Sigmoid colon (tissue), 7 donors: ENCODE measurements around the gene ACTN1. TPM values are rescaled to one million over a fixed set of nuclear protein-coding genes. Genes with fewer than 3 reads are reported as not detected.

Source experiments
- DNase-seq: peaks from one replicate; pipeline ENCODE4 v3.0.0-alpha.2; 2019
- H3K27ac ChIP-seq, 4 donors: fragments of 200-600 bp; sonication (generic); one replicate each; pipeline ENCODE4 v1.5.1; 2016 to 2019; ENCODE audit warnings: mild to moderate bottlenecking in 1 of 4
- H3K27me3 ChIP-seq, 3 donors: fragments of 200-600 bp; sonication (generic); one replicate each; pipeline ENCODE4 v1.5.1; 2019; ENCODE audit warnings: mild to moderate bottlenecking in 1 of 3
- H3K36me3 ChIP-seq, 4 donors: fragments of 200-600 bp; sonication (generic); one replicate each; pipeline ENCODE4 v1.5.1; 2016 to 2019
- H3K4me1 ChIP-seq, 4 donors: fragments of 200-600 bp; sonication (generic); one replicate each; pipeline ENCODE4 v1.5.1; 2017 to 2019
- H3K4me3 ChIP-seq, 4 donors: fragments of 200-600 bp; sonication (generic); one replicate each; pipeline ENCODE4 v1.5.1; 2017 to 2019; ENCODE audit warnings: mild to moderate bottlenecking in 2 of 4, moderate library complexity in 1 of 4
- H3K9me3 ChIP-seq, 4 donors: fragments of 200-600 bp in 3 of 4; sonication (generic) in 3 of 4; one replicate each; pipeline versions ENCODE4 v1.5.1 to v1.6.1; 2013 to 2019
- CTCF ChIP-seq, 4 experiments: fragments of 450-650 bp in 3 of 4; fragments of 200-600 bp in 1 of 4; IDR thresholded peaks; one replicate each; pipeline ENCODE4 v1.5.1; 2016 to 2019; ENCODE audit warnings: antibody characterized with exemption in 4 of 4, mild to moderate bottlenecking in 3 of 4, moderate library complexity in 2 of 4
- EP300 ChIP-seq, 4 donors: sonication (generic); formaldehyde crosslinking; IDR thresholded peaks; one replicate each; pipeline ENCODE4 v1.6.1; 2017; ENCODE audit warnings: antibody characterized with exemption in 4 of 4
- POLR2A ChIP-seq, 2 donors: fragments of 450-650 bp; IDR thresholded peaks; one replicate each; pipeline ENCODE4 v1.6.1; 2016; ENCODE audit warnings: antibody characterized with exemption in 2 of 2, mild to moderate bottlenecking in 2 of 2, moderate library complexity in 2 of 2
- POLR2AphosphoS5 ChIP-seq, 4 donors: sonication (generic); formaldehyde crosslinking; IDR thresholded peaks; one replicate each; pipeline ENCODE4 v1.6.1; 2017; ENCODE audit warnings: antibody characterized with exemption in 4 of 4
- WGBS, 2 donors: extraction: QIAGEN DNeasy Blood & Tissue Kit; methylation state at CpG; one replicate each; pipeline ENCODE4 v1.1.7; 2013; 5-methylcytosine and 5-hydroxymethylcytosine counted together
- intact Hi-C: fragments of 100-400 bp; cut with DNase I; formaldehyde crosslinking; loops from one replicate; pipeline ENCODE4 v1.15.1; 2023
- polyA plus RNA-seq, 3 donors: library from polyadenylated mRNA; stranded (reverse); fragments of 200-250 nt; gene quantifications; one replicate each; pipeline ENCODE4 v1.2.3, GENCODE V29; 2013
- total RNA-seq, 4 donors: library from RNA; depleted of rRNA; stranded (reverse); fragments of >200 nt; gene quantifications; one replicate each; pipeline ENCODE4 v1.1.0, GENCODE V29; 2016
- donor health status: healthy with polysubstance abuse.
- donor health status: Bipolar disorder and iron deficiency.
- donor health status: healthy.

ACTN1 gene
- total and polyA plus RNA-seq, 7 donors: 20.1 to 1,069 (median 372) TPM

GRCh38 chr14:68936980-68937379, 42.1 kb downstream of the ACTN1 start:
- WGBS, 2 donors: 83 to 84% methylated on average over 2 of the region's 2 CpGs
- no peak for DNase-seq
- Histone ChIP-seq H3K9me3 (no peaks in the 10 kb centered on the region), H3K4me3 (peak overlapping the region in 1 of 4 donors; percentile 21), H3K27me3 (no peaks in the 10 kb centered on the region), H3K36me3 (no peaks in the 10 kb centered on the region), H3K4me1 (peaks cover 0 to 100% (median 99%) of the 10 kb centered on the region in 4 donors), H3K27ac (peak overlapping the region; percentile 98 to 100 (median 100))
- no peak for TF ChIP-seq CTCF (IDR thresholded peaks at IDR 0.05)
- no peak for TF ChIP-seq POLR2A (IDR thresholded peaks at IDR 0.05)
- TF ChIP-seq POLR2AphosphoS5 (IDR thresholded peaks at IDR 0.05): no peak
- intact Hi-C loops: no loop called here

GRCh38 chr14:68936476-68936875, 42.6 kb downstream of the ACTN1 start:
- peak overlapping the region in 2 of 4 donors; percentile 15 to 21 for H3K4me3 ChIP-seq
- DNase-seq: no peak
- intact Hi-C loops: no loop called here

GRCh38 chr14:68935761-68936214, 43.3 kb downstream of the ACTN1 start:
- Histone ChIP-seq H3K4me1 (peaks cover 0 to 100% (median 99%) of the 10 kb centered on the region in 4 donors), H3K27ac (peak overlapping the region; percentile 98 to 100 (median 100)), H3K36me3 (no peaks in the 10 kb centered on the region), H3K27me3 (no peaks in the 10 kb centered on the region), H3K9me3 (no peaks in the 10 kb centered on the region), H3K4me3 (peak overlapping the region in 2 of 4 donors; percentile 15 to 21)
- peak; percentile 49 to 69 (median 58) for TF ChIP-seq POLR2AphosphoS5 (IDR thresholded peaks at IDR 0.05)
- TF ChIP-seq EP300 (IDR thresholded peaks at IDR 0.05): peak in 1 of 4 donors; percentile 40
- no peak for TF ChIP-seq CTCF (IDR thresholded peaks at IDR 0.05)
- TF ChIP-seq POLR2A (IDR thresholded peaks at IDR 0.05): no peak
- 56 to 65% methylated on average over 6 of the region's 6 CpGs for WGBS, 2 donors
- DNase-seq: peak; percentile 85
- intact Hi-C loops: no loop called here

More at GRCh38 chr14:68936476-68936875, 42.6 kb downstream of the ACTN1 start:
- H3K9me3 ChIP-seq: no peaks in the 10 kb centered on the region
- H3K27ac ChIP-seq: peak overlapping the region; percentile 98 to 100 (median 100)
- no peaks in the 10 kb centered on the region for H3K36me3 ChIP-seq
- 78 to 85% methylated on average over 8 of the region's 8 CpGs for WGBS, 2 donors
- TF ChIP-seq CTCF (IDR thresholded peaks at IDR 0.05): no peak
- TF ChIP-seq POLR2AphosphoS5 (IDR thresholded peaks at IDR 0.05): peak in 1 of 4 donors; percentile 1
- no peak for TF ChIP-seq EP300 (IDR thresholded peaks at IDR 0.05)
- TF ChIP-seq POLR2A (IDR thresholded peaks at IDR 0.05): no peak
- H3K27me3 ChIP-seq: no peaks in the 10 kb centered on the region
- peaks cover 0 to 100% (median 99%) of the 10 kb centered on the region in 4 donors for H3K4me1 ChIP-seq

- no peaks in the 10 kb centered on the region for H3K9me3 ChIP-seq
- WGBS, 2 donors: 90 to 91% methylated on average over 9 of the region's 9 CpGs
- no peak overlapping the region for H3K4me3 ChIP-seq
- peaks cover 0 to 100% (median 99%) of the 10 kb centered on the region in 4 donors for H3K4me1 ChIP-seq
- intact Hi-C loops: no loop called here
- no peak for TF ChIP-seq CTCF (IDR thresholded peaks at IDR 0.05)
- TF ChIP-seq POLR2A (IDR thresholded peaks at IDR 0.05): no peak
- TF ChIP-seq EP300 (IDR thresholded peaks at IDR 0.05): no peak
- peak in 2 of 4 donors; percentile 13 to 32 for TF ChIP-seq POLR2AphosphoS5 (IDR thresholded peaks at IDR 0.05)
- DNase-seq: no peak
- no peaks in the 10 kb centered on the region for H3K27me3 ChIP-seq
- H3K36me3 ChIP-seq: no peaks in the 10 kb centered on the region
- peak overlapping the region; percentile 98 to 100 (median 100) for H3K27ac ChIP-seq
Observed at GRCh38 chr14:68934066-68934465, 45.0 kb downstream of the ACTN1 start.

- Histone ChIP-seq H3K36me3 (no peaks in the 10 kb centered on the region), H3K9me3 (no peaks in the 10 kb centered on the region), H3K4me1 (peaks cover 0 to 100% (median 99%) of the 10 kb centered on the region in 4 donors), H3K27me3 (no peaks in the 10 kb centered on the region), H3K27ac (peak overlapping the region; percentile 98 to 100 (median 100)), H3K4me3 (no peak overlapping the region)
- intact Hi-C loops: no loop called here
- 88 to 94% methylated on average over 5 of the region's 5 CpGs for WGBS, 2 donors
- no peak for TF ChIP-seq POLR2A (IDR thresholded peaks at IDR 0.05)
- peak in 1 of 4 donors; percentile 6 for TF ChIP-seq POLR2AphosphoS5 (IDR thresholded peaks at IDR 0.05)
- DNase-seq: no peak
Observed at GRCh38 chr14:68932686-68933085, 46.4 kb downstream of the ACTN1 start.
